ELF-1 (cell line): ENCODE data around the gene DUSP2.
"Not testable (repeated sequence)": the region's sequence is repeated elsewhere in the genome, so short reads cannot be mapped to it uniquely, and the experiment has no call there.

Experiments
- DNase-seq: peaks from one replicate; pipeline ENCODE4 v3.0.0-alpha.2; 2016; ENCODE audit warnings: low read depth, low spot score

The DUSP2 gene

GRCh38 chr2:96163415-96163767, 18.2 kb upstream of the DUSP2 start:
- no peak for DNase-seq

GRCh38 chr2:96161898-96162297, 16.7 kb upstream of the DUSP2 start:
- DNase-seq: no peak

- not testable (repeated sequence) for DNase-seq
Observed at GRCh38 chr2:96160366-96160765, 15.1 kb upstream of the DUSP2 start.

DNA sequence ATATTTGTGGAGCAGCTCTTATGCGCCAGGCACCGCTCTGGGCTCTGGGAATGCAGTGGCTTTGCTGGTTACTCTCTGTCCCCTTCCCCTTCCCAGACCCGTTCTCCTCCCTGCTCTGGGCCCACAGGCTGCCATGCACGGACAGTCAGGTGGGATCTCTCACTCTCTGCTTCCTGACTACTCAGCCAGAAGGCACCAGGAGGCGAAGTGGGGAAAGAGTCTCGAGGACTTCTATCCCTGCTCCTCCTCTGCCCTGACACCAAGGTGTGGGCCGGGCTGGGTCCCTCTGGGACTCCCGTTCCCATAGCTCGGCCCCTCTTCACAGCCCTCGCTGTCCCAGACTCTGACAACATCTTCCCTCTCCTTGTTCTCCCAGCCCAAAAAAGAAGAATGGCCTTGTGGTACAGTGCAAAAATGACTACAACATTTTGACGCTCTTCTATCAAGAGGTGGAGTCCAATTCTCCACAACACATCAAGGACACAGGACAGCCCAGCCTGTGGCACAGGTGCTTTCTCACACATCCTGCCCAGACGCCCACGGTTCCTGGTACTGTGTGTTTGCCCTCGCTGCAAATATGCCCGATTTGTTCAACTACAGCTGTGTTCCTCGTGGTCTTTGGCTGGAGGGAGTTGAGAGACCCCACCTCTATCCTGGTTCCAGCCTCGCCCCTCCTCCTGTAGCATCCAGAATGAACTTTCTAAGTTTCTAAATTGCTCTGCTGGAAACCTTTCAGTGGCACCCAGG, 14.0 kb upstream of the DUSP2 start:
- DNase-seq: no peak

- DNase-seq: no peak
Observed at GRCh38 chr2:96158554-96158940, 13.3 kb upstream of the DUSP2 start.

GRCh38 chr2:96157649-96158553, 12.7 kb upstream of the DUSP2 start:
- DNase-seq: no peak

DNA sequence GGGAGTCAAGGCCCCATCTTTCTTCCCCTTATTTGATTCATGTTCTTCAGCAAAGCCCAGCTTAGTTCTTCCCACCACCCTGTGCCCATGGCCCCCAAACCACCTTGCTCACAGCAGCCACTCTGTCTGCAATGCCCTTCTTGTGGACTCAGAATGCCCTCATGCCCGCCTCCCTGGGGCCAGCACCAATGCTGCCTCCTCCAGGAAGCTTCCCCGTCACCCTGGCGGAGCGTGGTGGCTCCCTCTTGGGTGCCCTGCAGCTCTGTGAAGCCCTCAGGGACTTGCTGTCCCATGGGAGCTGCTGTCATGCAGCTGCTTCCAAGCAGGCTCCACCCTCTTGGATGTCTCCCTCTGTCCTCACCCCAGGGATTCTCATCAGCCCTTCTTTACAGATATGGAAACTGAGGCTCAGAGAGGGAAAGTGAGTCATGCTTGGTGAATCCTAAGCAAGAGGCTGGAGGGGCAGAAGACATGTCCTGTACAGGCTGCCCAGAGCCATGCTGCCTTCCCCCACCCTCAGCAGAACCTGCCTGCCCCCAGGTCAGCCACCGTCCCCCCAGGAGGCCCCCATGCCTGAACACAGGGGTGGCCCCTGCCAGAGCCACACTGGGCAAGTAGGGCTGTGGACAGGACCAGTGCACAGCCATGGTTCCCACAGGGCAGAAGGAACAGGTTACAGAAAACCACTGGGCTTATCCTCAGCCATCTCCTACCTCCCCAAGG, 11.8 kb upstream of the DUSP2 start:
- no peak for DNase-seq

- no peak for DNase-seq
Observed at GRCh38 chr2:96156011-96156820, 11.0 kb upstream of the DUSP2 start.

- no peak for DNase-seq
Observed at GRCh38 chr2:96154506-96155380, 9.5 kb upstream of the DUSP2 start.

DNA sequence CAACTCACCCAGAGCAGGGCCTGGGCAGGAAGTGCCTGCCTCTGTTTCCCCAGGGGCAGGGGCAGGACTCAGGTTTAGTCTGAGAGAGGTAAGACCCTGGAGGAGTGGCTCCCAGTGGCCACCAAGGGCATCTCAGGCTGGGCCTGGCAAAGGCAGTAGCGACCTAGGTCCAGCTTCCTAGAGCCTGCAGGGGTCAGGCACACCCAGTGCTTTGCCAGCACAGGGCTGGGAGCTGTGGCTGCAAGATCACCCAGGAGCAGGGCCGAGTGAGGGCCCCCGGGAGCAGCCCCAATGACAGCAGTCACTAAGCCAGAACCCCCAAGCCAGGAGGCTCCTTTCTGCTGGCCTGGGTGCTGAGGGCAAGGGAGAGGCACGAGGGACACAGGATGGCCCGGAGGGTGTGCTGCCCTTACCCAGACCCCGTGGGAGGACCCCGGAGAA, 8.8 kb upstream of the DUSP2 start:
- DNase-seq: no peak

DNA sequence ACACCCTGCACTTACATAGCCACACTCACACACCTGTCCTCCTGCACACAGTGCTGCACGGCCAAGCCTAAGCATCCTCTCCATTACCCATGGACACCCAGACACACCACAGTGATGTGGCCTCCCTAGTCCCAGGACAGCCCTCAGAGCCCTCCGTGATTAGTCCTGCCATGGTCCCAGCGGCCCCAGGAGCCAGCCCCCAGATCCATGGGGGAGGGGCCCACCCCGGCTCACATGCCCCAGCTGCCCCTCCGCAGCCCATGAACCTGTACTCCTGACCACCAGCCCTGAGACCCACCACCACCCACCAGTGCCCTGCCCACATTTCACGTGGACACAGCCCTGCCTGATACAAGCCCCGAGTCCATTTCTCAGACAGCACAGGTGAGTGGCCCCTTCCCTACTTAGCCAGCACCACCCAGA, 8.1 kb upstream of the DUSP2 start:
- no peak for DNase-seq

DNA sequence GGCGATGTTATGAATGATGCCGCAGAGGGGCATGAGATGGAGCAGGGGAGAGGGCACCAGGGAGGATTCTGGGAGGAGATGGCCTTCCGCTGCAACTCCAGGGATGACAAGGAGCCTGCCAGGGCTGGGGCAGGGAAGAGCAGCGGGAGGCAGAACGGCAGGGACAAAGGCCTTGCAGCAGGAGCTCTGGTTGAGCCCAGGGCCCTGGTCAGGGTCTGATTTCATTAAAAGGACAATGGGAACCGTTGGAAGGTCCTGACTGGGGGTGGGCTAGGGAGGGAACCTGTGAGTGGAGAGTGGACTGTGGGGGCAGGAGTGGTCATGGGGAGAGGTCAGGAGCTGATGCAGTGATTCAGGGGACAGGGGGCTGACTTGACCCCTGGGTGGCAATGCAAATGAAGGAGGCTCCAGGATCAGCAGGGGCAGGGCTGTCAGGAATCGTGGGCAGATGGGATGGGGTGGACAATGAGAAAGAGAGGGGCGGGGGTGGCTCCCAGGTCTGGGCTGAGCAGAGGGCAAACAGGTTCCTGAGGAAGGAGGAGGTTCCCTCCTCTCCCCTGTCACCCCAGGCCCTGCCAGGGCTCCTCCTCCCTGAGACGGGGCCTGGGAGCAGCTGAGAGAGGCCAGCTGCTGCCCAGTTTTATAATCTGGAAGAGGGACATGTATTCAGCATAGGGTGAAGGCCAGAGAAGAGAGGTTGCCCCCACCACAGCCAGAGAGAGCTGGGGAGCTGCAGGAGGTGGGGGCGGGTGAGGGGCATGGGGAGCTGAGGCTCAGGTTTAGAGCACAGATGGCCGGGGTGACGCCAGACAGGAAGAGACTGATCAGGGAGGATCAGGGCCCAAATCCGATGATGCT, 7.3 kb upstream of the DUSP2 start:
- DNase-seq: no peak

GRCh38 chr2:96151595-96152303, 6.5 kb upstream of the DUSP2 start:
- DNase-seq: no peak

- no peak for DNase-seq
Observed at GRCh38 chr2:96150791-96151594, 5.8 kb upstream of the DUSP2 start.

DNA sequence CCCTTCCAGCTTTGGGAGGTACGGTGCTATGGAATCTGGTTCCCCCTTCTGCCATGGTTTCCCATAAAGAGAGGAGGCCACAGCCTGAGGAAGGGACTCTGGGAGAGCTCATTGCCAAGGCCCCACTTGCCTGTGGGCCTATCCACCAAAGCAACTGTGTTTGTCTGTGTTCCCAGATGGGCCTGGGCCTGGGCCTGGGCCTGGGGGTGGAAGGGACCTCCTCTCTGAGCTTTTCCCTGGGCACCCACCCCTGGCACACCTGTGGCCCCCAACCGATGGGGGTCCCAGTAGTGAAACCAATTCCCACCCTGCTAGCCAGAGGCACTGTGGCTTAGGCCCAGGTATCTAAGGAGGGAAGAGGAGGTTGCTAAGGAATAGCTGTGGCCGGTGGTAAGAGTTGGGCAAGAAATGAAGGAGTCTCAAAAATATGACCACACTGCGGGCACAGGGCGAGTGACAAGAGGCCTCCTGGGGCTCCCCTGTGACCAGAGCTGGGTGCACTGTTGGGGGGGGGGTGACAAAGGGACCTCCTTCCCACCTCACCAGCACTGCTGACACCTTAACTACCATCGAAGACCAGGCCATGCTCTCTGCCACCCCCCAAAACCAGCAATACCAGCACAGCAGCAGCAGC, 4.9 kb upstream of the DUSP2 start:
- no peak for DNase-seq

GRCh38 chr2:96148410-96149217, 3.4 kb upstream of the DUSP2 start:
- peak; percentile 87 for DNase-seq
